Neural cell (in vitro differentiated cells): ENCODE data around the gene NBEA. TPM values are rescaled to one million over a fixed set of nuclear protein-coding genes. Genes with fewer than 3 reads are reported as not detected.

Experiments used
- H2AFZ ChIP-seq: fragments of 200-600, 300-800 bp; sonication (generic), shearing (Covaris generic); 2 replicates; pipeline ENCODE4 v1.6.0; 2014; ENCODE audit warnings: low read depth, mild to moderate bottlenecking, antibody characterized with exemption, low read length, moderate library complexity
- H3F3A ChIP-seq: fragments of 200-600 bp; shearing (Covaris generic); 2 replicates; pipeline ENCODE4 v1.6.1; 2016; ENCODE audit warnings: mild to moderate bottlenecking, moderate library complexity, mixed read lengths, antibody characterized with exemption, low read length; ENCODE audit not compliant: insufficient read depth, poor library complexity, severe bottlenecking
- H3K27ac ChIP-seq: fragments of 200-600, 300-800 bp; sonication (generic), shearing (Covaris generic); 2 replicates; pipeline ENCODE4 v1.5.1; 2014; ENCODE audit warnings: mild to moderate bottlenecking, low read length, moderate library complexity
- H3K27me3 ChIP-seq: fragments of 300-800, 200-600 bp; sonication (generic), shearing (Covaris generic); 2 replicates; pipeline ENCODE4 v1.6.0; 2014; ENCODE audit warnings: mild to moderate bottlenecking, low read depth, low read length, moderate library complexity; ENCODE audit not compliant: insufficient read depth
- H3K36me3 ChIP-seq: fragments of 300-800, 200-600 bp; sonication (generic), shearing (Covaris generic); 2 replicates; pipeline ENCODE4 v1.5.1; 2014; ENCODE audit warnings: mild to moderate bottlenecking, antibody characterized with exemption, low read length, moderate library complexity; ENCODE audit not compliant: insufficient read depth
- H3K4me2 ChIP-seq: fragments of 300-800, 200-600 bp; sonication (generic), shearing (Covaris generic); 2 replicates; pipeline ENCODE4 v1.6.0; 2014; ENCODE audit warnings: mild to moderate bottlenecking, low read length
- H3K4me3 ChIP-seq: fragments of 300-800, 200-600 bp; sonication (generic), shearing (Covaris generic); 2 replicates; pipeline ENCODE4 v1.5.1; 2014; ENCODE audit warnings: mild to moderate bottlenecking, low read length, moderate library complexity
- H3K79me2 ChIP-seq: fragments of 200-600 bp; shearing (Covaris generic); replicated peaks from 2 replicates; pipeline ENCODE4 v1.6.0; 2014; ENCODE audit warnings: mild to moderate bottlenecking, low read length, moderate library complexity; ENCODE audit not compliant: insufficient read depth
- H3K9ac ChIP-seq: fragments of 300-800, 200-600 bp; sonication (generic), shearing (Covaris generic); 2 replicates; pipeline ENCODE4 v1.6.1; 2016; ENCODE audit warnings: mild to moderate bottlenecking, low read length, mixed read lengths
- H3K9me2 ChIP-seq: fragments of 200-600 bp; shearing (Covaris generic); 2 replicates; pipeline ENCODE4 v1.6.1; 2016; ENCODE audit warnings: mild to moderate bottlenecking, low read length, mixed read lengths; ENCODE audit not compliant: insufficient read depth
- H3K9me3 ChIP-seq: fragments of 200-600, 300-800 bp; sonication (generic), shearing (Covaris generic); 2 replicates; pipeline ENCODE4 v1.6.1; 2016; ENCODE audit warnings: mild to moderate bottlenecking, mixed run types, low read length, moderate library complexity, mixed read lengths
- H4K20me1 ChIP-seq: fragments of 200-600 bp; shearing (Covaris generic); 2 replicates; pipeline ENCODE4 v1.6.1; 2016; ENCODE audit warnings: mild to moderate bottlenecking, mixed run types; ENCODE audit not compliant: insufficient read depth
- CTCF ChIP-seq: fragments of 450-650 bp; IDR thresholded peaks from 2 replicates; pipeline ENCODE4 v1.5.1; 2014; ENCODE audit warnings: antibody characterized with exemption, mild to moderate bottlenecking, moderate library complexity; ENCODE audit not compliant: poor library complexity, severe bottlenecking
- EP300 ChIP-seq: fragments of 450-650 bp; conservative IDR thresholded peaks from 2 replicates; pipeline ENCODE4 v1.6.1; 2014; ENCODE audit warnings: antibody characterized with exemption, mild to moderate bottlenecking, moderate library complexity; ENCODE audit not compliant: poor library complexity, severe bottlenecking
- EZH2 ChIP-seq: fragments of 200-600, 300-800 bp; shearing (Covaris generic), sonication (generic); IDR thresholded peaks from 2 replicates; pipeline ENCODE4 v1.6.1; 2014; ENCODE audit warnings: antibody characterized with exemption, low read length, borderline replicate concordance, mild to moderate bottlenecking; ENCODE audit not compliant: insufficient read depth, poor library complexity, severe bottlenecking
- MXI1 ChIP-seq: fragments of 450-650 bp; conservative IDR thresholded peaks from 2 replicates; pipeline ENCODE4 v1.6.1; 2014; ENCODE audit warnings: antibody characterized with exemption, mild to moderate bottlenecking; ENCODE audit not compliant: poor library complexity, severe bottlenecking
- POLR2AphosphoS5 ChIP-seq: IDR thresholded peaks from 2 replicates; pipeline ENCODE4 v1.6.1; 2012
- RAD21 ChIP-seq: fragments of 450-650 bp; conservative IDR thresholded peaks from 2 replicates; pipeline ENCODE4 v1.6.1; 2014; ENCODE audit warnings: antibody characterized with exemption, mild to moderate bottlenecking, moderate library complexity
- REST ChIP-seq: IDR thresholded peaks from 2 replicates; pipeline ENCODE4 v1.6.1; 2012; ENCODE audit warnings: borderline replicate concordance
- SMC3 ChIP-seq: fragments of 450-650 bp; conservative IDR thresholded peaks from 2 replicates; pipeline ENCODE4 v1.6.1; 2014; ENCODE audit warnings: antibody characterized with exemption, mild to moderate bottlenecking, moderate library complexity; ENCODE audit not compliant: poor library complexity
- TAF1 ChIP-seq: IDR thresholded peaks from 2 replicates; pipeline ENCODE4 v1.6.1; 2012; ENCODE audit warnings: low read depth
- polyA plus RNA-seq: library from polyadenylated mRNA; depleted of rRNA; stranded (reverse); fragments of >200 nt; gene quantifications from 2 replicates; pipeline ENCODE4 v1.2.3, GENCODE V29; 2014

Gene NBEA
- polyA plus RNA-seq, 1 donor from 2014 or later: 55.8 TPM

GRCh38 chr13:35496761-35497386 lies 554.8 kb downstream of the NBEA start:
- H3K4me2 ChIP-seq: no peak overlapping the region
- no peaks in the 10 kb centered on the region for H4K20me1 ChIP-seq
- no peaks in the 10 kb centered on the region for H3K36me3 ChIP-seq
- H3K27me3 ChIP-seq: peaks cover 3% of the 10 kb centered on the region
- H3K9ac ChIP-seq: no peak overlapping the region
- no peaks in the 10 kb centered on the region for H3K79me2 ChIP-seq
- H3K4me3 ChIP-seq: no peak overlapping the region
- no peaks in the 10 kb centered on the region for H3K9me2 ChIP-seq
- H3F3A ChIP-seq: no peaks in the 10 kb centered on the region
- H3K27ac ChIP-seq: no peak overlapping the region
- TF ChIP-seq POLR2AphosphoS5 (no peak), CTCF (no peak), TAF1 (no peak), REST (no peak), MXI1 (no peak), EZH2 (no peak), EP300 (no peak), SMC3 (no peak), RAD21 (no peak)
- no peaks in the 10 kb centered on the region for H3K9me3 ChIP-seq
- no peak overlapping the region for H2AFZ ChIP-seq

- Histone ChIP-seq H3K9me2 (no peaks in the 10 kb centered on the region), H2AFZ (no peak overlapping the region), H3K27ac (no peak overlapping the region), H3K36me3 (no peaks in the 10 kb centered on the region), H3K4me3 (no peak overlapping the region), H3K9ac (no peak overlapping the region), H3K79me2 (no peaks in the 10 kb centered on the region), H3K4me2 (no peak overlapping the region), H4K20me1 (no peaks in the 10 kb centered on the region), H3K27me3 (peaks cover 3% of the 10 kb centered on the region), H3K9me3 (no peaks in the 10 kb centered on the region), H3F3A (no peaks in the 10 kb centered on the region)
- TF ChIP-seq RAD21 (no peak), CTCF (no peak), POLR2AphosphoS5 (no peak), TAF1 (no peak), SMC3 (no peak), EZH2 (no peak), EP300 (no peak), REST (no peak), MXI1 (no peak)
Observed at GRCh38 chr13:35498231-35498630, 556.2 kb downstream of the NBEA start.
